DMS114 treated with DMSO at 0.1 percent for 48 hours (cell line): Measurements from ENCODE around the gene QRFP.

ENCODE experiments used
- DNase-seq: peaks from one replicate; lab custom pipeline; 2025; ENCODE audit not compliant: unreplicated experiment; lab: John Stamatoyannopoulos, UW

The QRFP gene

DNA sequence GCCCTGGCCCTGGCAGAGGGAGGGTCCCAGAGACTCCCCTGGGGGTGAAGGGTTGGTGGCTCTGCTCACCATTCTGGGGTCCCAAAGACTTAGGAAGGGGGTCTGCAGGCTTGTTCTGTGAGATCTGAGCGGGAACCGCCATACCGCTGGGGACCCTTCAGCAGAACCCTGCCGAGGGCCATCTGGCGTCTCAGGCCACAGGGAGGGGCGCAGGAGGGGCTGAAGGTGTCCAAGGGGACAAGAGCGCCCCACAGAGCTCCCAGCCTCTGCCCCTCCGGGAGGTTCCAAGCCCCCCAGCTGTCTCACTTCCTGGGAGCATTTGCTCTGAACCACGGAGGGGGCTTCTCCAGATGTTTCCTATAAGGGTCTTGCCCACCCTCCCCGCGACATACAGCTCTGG, 37.6 kb upstream of the QRFP start:
- no peak for DNase-seq

GRCh38 chr9:130933114-130934046, 36.8 kb upstream of the QRFP start:
- no peak for DNase-seq

DNA sequence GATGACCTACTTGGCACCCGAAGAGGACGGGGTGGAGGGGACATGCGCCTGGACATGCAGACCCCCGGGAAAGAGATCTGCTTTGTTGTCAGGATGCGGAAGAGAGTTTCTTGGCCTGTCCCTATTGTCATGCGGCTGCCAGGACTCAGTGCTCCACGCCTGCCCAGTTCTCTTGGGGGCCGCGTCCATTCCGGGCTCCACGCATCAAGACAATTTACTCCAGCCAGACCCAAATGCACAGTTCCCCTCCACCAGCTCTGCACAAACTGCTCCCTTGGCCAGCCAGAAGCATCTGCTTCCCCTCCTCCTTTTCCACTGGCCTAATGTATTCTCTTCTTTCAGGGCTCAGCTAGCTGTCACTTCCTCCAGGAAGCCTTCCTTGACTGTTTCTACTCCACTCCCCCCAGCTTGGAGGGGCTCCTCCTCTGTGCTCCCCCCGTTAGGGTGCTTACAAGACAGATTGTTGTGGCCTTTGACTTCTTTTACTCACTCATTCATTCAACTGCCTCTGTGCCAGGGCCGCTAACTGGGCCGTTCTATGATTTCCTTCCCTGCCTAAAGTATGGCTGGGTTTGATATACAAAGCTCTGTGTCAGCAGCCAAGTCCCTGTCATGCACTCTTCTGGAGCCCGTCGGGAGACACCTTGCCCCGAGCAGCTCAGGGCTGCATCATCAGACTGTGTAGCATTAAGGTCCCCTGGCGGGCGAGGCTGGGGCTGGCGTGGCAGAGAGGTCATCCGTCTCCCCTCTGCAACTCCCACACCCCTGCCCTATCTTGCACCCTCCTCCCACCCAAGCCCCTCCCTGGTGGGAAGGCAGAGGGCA, 35.9 kb upstream of the QRFP start:
- DNase-seq: no peak

DNA sequence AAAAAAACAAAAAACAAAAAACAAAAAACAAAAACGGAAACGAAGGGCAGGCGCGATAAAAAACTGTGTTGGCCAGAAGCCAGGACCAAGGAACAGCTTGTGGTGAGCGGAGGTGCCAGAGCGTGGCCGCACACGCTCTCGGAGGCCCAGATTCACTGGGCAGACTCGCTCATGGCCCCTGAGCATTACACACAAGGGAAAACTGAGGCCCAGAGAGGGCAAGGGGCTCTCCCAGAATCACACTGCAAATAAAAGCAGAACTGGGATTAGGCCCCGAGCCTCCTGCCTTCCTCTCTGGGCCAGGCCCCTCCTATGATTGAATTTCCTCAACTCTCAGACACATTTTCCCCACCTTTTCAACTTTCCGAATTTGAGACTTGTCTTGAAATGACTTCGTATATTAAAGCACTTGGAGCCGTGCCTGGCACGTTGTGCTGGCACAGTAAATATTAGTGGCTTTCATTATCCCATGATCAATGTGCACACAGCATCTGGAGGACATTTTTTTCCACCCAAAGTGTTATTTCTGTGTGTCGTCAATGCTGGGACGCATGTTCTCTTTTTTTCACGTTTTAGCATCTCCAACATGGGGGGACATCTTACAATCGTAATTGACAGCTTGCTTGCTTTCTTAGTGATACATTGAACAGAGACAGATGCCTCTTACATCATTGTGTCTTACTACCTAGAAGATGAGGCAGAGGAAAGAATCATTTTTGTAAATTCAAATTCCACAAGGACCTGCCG, 35.1 kb upstream of the QRFP start:
- DNase-seq: no peak

DNA sequence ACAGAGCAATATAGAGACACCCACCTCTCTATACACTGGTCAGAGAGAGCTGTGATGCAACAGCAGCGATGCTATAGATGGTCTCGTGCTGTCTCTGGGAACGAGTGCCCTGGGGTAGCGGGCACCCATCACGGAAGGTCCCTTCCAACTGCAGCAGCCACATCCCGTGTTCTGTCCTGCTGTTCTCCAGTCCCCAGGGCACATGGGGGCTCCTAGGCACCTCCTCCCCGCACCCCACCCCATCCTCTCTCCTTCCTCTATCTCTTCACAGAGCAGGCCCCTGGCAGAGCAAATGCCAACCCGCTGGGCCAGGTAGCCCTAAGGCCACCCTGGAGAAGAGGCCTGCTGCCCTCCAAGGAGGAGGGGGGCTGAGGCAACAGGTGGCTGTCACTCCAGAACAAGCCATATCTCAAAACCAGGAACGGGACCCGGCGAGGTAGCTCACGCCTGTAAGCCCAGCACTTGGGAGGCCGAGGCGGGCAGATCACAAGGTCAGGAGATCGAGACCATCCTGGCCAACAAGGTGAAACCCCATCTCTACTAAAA, 34.3 kb upstream of the QRFP start:
- DNase-seq: no peak

GRCh38 chr9:130930132-130930803, 33.7 kb upstream of the QRFP start:
- DNase-seq: no peak

- DNase-seq: no peak
Observed at GRCh38 chr9:130929571-130930038, 33.0 kb upstream of the QRFP start.

GRCh38 chr9:130927995-130928900, 31.6 kb upstream of the QRFP start:
- no peak for DNase-seq

GRCh38 chr9:130927338-130927737, 30.7 kb upstream of the QRFP start:
- no peak for DNase-seq

GRCh38 chr9:130925050-130925678, 28.6 kb upstream of the QRFP start:
- no peak for DNase-seq

DNA sequence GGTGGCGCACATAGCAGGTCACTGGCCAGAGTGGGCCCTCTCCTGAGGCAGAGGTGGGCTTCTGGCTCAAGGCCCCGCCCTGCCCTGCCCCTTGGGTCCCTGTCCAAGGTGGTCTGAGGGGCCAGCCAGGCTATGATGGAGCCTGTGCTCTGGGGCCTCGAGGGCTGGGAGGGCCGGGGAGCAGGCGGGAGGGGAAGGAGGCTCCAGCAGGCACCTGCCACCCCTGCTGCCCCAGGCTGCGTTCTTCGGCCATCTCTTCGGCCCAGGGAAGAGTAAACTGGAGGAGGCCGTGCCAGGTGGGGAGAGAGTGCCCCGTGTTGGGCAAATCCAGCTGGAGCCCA, 27.8 kb upstream of the QRFP start:
- DNase-seq: no peak

DNA sequence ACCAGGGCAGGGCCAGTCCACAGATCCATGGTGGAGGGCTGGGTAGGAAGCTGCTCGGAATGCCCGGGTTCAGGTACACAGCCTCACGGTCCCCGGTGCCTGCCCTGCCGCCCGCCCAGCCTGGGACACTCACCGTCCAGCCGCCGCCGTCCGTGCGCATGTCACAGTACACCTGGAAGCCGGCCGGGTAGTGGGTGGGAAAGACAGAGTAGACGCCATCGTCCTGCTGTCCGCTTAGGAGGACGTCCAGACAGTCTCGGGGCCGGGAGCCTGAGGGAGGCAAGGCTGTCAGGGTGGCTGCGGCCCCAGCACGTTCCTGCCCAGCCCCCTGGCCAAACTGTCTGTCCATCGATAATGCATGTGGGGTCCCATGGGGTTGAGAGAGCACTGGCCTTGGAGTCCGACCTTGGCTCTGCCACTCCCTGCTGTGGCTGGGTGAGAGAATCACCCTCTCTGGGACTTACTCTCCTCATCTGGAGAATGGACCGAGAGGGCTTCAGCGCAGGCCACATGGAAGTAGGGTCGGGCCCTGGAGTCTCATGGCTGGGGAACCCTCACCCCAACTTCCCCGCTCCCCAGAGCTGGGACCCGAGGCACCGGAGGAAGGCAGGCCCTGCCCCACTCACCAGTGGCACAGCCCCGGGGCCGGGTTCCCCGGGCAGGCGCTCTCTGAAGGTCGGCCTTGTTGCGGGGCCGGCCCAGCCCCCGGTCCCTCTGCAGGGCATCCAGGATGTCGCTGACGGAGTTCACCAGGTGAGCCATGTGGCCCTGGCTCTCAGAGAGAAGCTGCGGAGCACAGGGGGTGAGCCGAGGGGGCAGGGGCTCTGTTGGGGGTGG, 27.2 kb upstream of the QRFP start:
- DNase-seq: no peak

DNA sequence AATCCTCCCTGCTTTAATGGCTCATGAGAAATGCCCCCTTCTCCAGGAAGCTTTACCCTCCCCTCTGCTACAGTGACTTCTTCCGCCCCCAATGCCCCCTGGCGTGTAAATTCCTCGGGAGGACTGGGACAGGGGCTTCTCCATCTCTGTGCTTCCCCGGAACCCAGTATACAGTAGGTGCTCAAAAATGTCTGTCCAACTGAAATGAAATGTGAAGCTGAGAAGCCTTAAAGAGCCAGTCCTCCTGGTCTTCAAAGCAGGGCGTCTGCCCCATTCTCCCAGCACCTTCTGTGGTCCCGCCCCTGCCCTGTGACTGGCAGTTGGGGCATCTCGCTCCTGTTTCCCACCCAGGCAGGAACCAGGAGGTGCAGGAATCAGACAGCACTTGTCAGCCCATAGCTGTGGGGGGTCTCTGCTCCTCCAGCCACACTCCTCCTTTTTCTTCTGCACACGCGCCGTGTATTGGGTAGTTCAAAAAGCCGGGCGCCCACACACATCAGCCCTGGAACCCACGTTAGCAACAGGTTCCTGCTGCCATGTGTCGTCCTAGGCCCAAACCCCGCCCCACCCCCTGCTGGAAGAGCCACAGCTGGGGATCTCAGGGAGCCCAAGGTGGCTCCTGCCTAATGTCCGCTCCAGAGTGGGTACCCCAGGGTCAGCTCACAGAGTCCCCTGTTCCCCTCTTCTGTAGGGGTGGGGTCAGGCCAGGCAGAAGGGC, 26.4 kb upstream of the QRFP start:
- no peak for DNase-seq

- DNase-seq: no peak
Observed at GRCh38 chr9:130921989-130922892, 25.6 kb upstream of the QRFP start.

- DNase-seq: no peak
Observed at GRCh38 chr9:130921300-130921988, 24.8 kb upstream of the QRFP start.

- DNase-seq: no peak
Observed at GRCh38 chr9:130920762-130921299, 24.2 kb upstream of the QRFP start.
